HG03442 (cell line): ENCODE results near the gene ATP5PD.

Experiments used
- ATAC-seq: cut with Tn5 transposase; IDR thresholded peaks from one replicate; pipeline ENCODE4 v1.9.1; 2021; ENCODE audit warnings: mild to moderate bottlenecking, moderate library complexity; ENCODE audit not compliant: unreplicated experiment

The ATP5PD gene

GRCh38 chr17:75001915-75002843 lies 44.6 kb downstream of the ATP5PD start:
- ATAC-seq: no peak

- ATAC-seq: no peak
These were observed 47.2 kb downstream of the ATP5PD start for GRCh38 chr17:74999523-74999922.

GRCh38 chr17:74998783-74999182 lies 48.0 kb downstream of the ATP5PD start:
- no peak for ATAC-seq

GRCh38 chr17:74995847-74996246 lies 50.9 kb downstream of the ATP5PD start:
- ATAC-seq: no peak

GRCh38 chr17:74994440-74994839 lies 52.3 kb downstream of the ATP5PD start:
- no peak for ATAC-seq

GRCh38 chr17:74992223-74992622 lies 54.5 kb downstream of the ATP5PD start:
- ATAC-seq: no peak

GRCh38 chr17:74990581-74991105 lies 56.1 kb downstream of the ATP5PD start:
- no peak for ATAC-seq
